K562 (cell line): ENCODE data around the gene SYT7. TPM values are rescaled to one million over a fixed set of nuclear protein-coding genes. Genes with fewer than 3 reads are reported as not detected.

Experiments used
- CBX3 ChIP-seq, 2 experiments: IDR thresholded peaks; 1 replicate in 1 of 2; 2 replicates in 1 of 2; pipeline ENCODE4 v1.6.1; 2012; ENCODE audit warnings: inconsistent platforms in 2 of 2, low read length in 2 of 2, borderline replicate concordance in 1 of 2, control low read depth in 1 of 2
- GABPB2 ChIP-seq: fragments of 250-450 bp; sonication (Bioruptor Pico); conservative IDR thresholded peaks from 2 replicates; pipeline ENCODE4 v1.5.1; 2021; ENCODE audit warnings: mild to moderate bottlenecking
- HOXB6 ChIP-seq: fragments of 250-450 bp; sonication (Bioruptor Pico); IDR thresholded peaks from 2 replicates; pipeline ENCODE4 v1.5.1; 2022; ENCODE audit warnings: mild to moderate bottlenecking, borderline replicate concordance
- ILF3 ChIP-seq: fragments of 450-650 bp; IDR thresholded peaks from 2 replicates; pipeline ENCODE4 v1.6.1; 2018; ENCODE audit warnings: antibody characterized with exemption, mild to moderate bottlenecking, moderate library complexity, borderline replicate concordance
- MGA ChIP-seq: fragments of 450-650 bp; IDR thresholded peaks from 2 replicates; pipeline ENCODE4 v1.6.1; 2016; ENCODE audit warnings: mild to moderate bottlenecking, moderate library complexity
- NFYB ChIP-seq: IDR thresholded peaks from 2 replicates; pipeline ENCODE4 v1.6.1; 2011; ENCODE audit warnings: mild to moderate bottlenecking, moderate library complexity; ENCODE audit not compliant: insufficient read length; ENCODE audit errors: extremely low read depth
- PTBP1 ChIP-seq: fragments of 200-400 bp; formaldehyde crosslinking; IDR thresholded peaks from 2 replicates; pipeline ENCODE4 v1.6.1; 2017; ENCODE audit warnings: low read depth, low read length
- PTRF ChIP-seq: fragments of 450-650 bp; IDR thresholded peaks from 2 replicates; pipeline ENCODE4 v1.6.1; 2016; ENCODE audit warnings: mild to moderate bottlenecking, missing genetic modification characterization, missing compliant biosample characterization
- STAT5B ChIP-seq: fragments of 250-450 bp; sonication (Bioruptor Pico); IDR thresholded peaks from 2 replicates; pipeline ENCODE4 v1.8.0; 2021; ENCODE audit warnings: mild to moderate bottlenecking, inconsistent platforms
- THAP12 ChIP-seq: fragments of 250-450 bp; sonication (Bioruptor Pico); IDR thresholded peaks from 2 replicates; pipeline ENCODE4 v1.9.0; 2021; ENCODE audit warnings: mild to moderate bottlenecking, inconsistent platforms
- ZNF512 ChIP-seq: IDR thresholded peaks from 2 replicates; pipeline ENCODE4 v1.6.1; 2016; ENCODE audit warnings: missing genetic modification characterization, missing compliant biosample characterization
- polyA plus RNA-seq, 8 experiments: library from polyadenylated mRNA; depleted of rRNA in 4 of 8; stranded (reverse) in 5 of 8; unstranded in 3 of 8; fragments of >200 nt; fragmentation: Nextera tagmentation in 2 of 8; fragmentation: Illumina TruSeq in 1 of 8; extraction: Ambion mirVana in 2 of 8; extraction: Trizol in 1 of 8; gene quantifications; 2 replicates each; pipeline versions ENCODE4 v1.2.1 to v1.2.3, GENCODE V29; 2011 to 2014; ENCODE audit warnings: inconsistent platforms in 1 of 8, missing spikeins in 1 of 8
- total RNA-seq, 7 experiments: library from RNA; depleted of rRNA in 6 of 7; stranded (reverse); fragments of >200 nt in 6 of 7; fragmentation: Illumina TruSeq in 2 of 7; extraction: Trizol in 2 of 7; gene quantifications; 2 replicates each; pipeline versions ENCODE4 v1.2.1 to v1.2.3, GENCODE V29; 2011 to 2021; ENCODE audit warnings: low replicate concordance in 1 of 7

SYT7 gene
- total and polyA plus RNA-seq, 9 of the 15 experiments (the other 6 are each of a cell fraction or from before 2014, with no cell fraction given), result 0.01 to 0.51 (median 0.16) TPM; not detected in 1

GRCh38 chr11:61516675-61517572 is 64.0 kb downstream of the SYT7 start (continued):
- TF ChIP-seq MGA (no peak), ILF3 (no peak), ZNF512 (tag) (no peak), NFYB (no peak), STAT5B (no peak), THAP12 (CRISPR knock-in tag) (no peak), GABPB2 (no peak), CBX3 (IDR thresholded peaks at IDR 0.05; ENCODE audit: borderline replicate concordance in 1 of 2, low read length in 2 of 2) (no peak), PTBP1 (no peak), PTRF (tag) (no peak), HOXB6 (no peak)
